Measurements from ENCODE around the gene ANXA6.

Gene ANXA6

DNA sequence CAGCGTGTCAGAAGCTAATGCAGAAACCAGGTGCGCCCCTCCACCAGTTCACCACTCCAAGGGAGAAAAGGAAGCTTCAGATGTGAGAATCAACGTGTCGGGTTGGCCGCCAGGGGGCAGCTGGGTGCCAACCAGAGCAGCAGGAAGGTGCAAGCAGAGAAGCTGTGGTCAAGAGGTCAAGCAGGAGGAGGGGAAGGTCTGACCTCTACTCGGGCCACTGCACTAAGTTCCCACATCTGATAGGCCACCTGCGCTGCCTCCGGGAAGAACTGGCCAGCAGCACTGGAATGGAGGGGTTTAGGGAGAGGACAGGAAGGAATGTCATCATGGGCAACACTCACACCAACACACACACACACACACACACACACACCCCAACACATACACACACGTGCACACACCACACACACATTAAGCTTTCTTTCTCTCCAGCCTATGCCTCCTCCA is 31.4 kb downstream of the ANXA6 start:
- Histone ChIP-seq H3K9ac (ENCODE audit: insufficient read length, low read depth) (no peak overlapping the region), H3K4me1 (ENCODE audit: insufficient read depth, insufficient read length) (peaks cover 2% of the 10 kb centered on the region), H3K4me3 (ENCODE audit: insufficient read length, low read depth) (no peak overlapping the region), H3K36me3 (ENCODE audit: insufficient read depth, insufficient read length, low read length) (peaks cover 94% of the 10 kb centered on the region), H3K9me3 (ENCODE audit: insufficient read depth, low read length) (no peaks in the 10 kb centered on the region), H3K27me3 (ENCODE audit: insufficient read depth, insufficient read length) (no peaks in the 10 kb centered on the region)
- DNase-seq (ENCODE audit: low read depth, low spot score) = peak; percentile 15
- TF ChIP-seq ZNF274 (IDR thresholded peaks at IDR 0.05; ENCODE audit: low read depth, low read length) = no peak
- no peak for TF ChIP-seq SUZ12 (IDR thresholded peaks at IDR 0.05; ENCODE audit: extremely low read depth, insufficient read depth, insufficient read length)
- TF ChIP-seq YY1 (IDR thresholded peaks at IDR 0.05; ENCODE audit: insufficient read depth, insufficient read length) = no peak

- Histone ChIP-seq H3K27me3 (ENCODE audit: insufficient read depth, insufficient read length) (no peaks in the 10 kb centered on the region), H3K4me1 (ENCODE audit: insufficient read depth, insufficient read length) (peaks cover 2% of the 10 kb centered on the region), H3K9me3 (ENCODE audit: insufficient read depth, low read length) (no peaks in the 10 kb centered on the region), H3K36me3 (ENCODE audit: insufficient read depth, insufficient read length, low read length) (peaks cover 94% of the 10 kb centered on the region), H3K4me3 (ENCODE audit: insufficient read length, low read depth) (no peak overlapping the region), H3K9ac (ENCODE audit: insufficient read length, low read depth) (no peak overlapping the region)
- no peak for DNase-seq (ENCODE audit: low read depth, low spot score)
- TF ChIP-seq SUZ12 (IDR thresholded peaks at IDR 0.05; ENCODE audit: extremely low read depth, insufficient read depth, insufficient read length) (no peak), ZNF274 (IDR thresholded peaks at IDR 0.05; ENCODE audit: low read depth, low read length) (no peak), YY1 (IDR thresholded peaks at IDR 0.05; ENCODE audit: insufficient read depth, insufficient read length) (no peak)
Observed at GRCh38 chr5:151125421-151125820, 32.2 kb downstream of the ANXA6 start.

DNA sequence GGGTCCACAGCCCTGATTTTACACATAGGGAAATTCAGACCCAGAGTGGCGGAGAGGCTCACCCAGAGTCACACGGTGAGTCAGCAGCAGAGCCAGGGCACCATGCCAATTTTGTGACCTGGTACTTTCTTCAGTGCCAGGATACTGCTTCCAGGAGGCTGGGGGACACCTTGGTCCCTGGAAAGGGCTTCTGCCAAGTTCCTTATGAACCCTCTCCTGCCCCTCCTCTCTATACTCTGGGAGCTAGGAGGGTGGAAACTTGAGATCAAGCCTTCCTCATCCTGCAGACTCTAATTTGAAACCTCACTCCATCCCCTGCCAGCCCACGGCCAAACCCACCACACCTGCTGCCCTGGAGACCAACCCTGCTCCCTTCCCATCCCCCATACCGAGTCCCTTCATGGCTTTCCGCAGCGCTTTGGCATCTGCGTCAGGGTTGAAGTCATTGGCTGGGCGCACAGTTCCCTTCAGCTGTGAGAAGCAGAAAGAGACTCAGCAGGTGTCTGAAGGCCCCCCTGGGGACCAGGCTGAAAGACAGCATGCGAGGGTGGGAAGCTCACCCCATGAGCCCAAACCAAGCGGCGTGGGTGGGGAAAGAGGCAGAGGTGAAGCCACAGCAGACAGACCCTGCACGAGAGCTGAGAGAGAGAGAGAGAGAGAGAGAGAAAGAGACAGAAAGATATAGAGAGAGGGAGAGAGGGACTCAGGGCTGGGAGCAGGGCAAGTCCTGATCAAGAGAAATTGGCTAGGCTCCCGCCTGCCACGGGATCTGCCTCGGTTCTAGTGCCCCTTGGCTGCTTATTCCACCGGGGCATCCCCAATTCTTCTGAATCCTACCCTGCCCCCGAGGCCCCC is 33.5 kb downstream of the ANXA6 start:
- Histone ChIP-seq H3K9me3 (ENCODE audit: insufficient read depth, low read length) (no peaks in the 10 kb centered on the region), H3K36me3 (ENCODE audit: insufficient read depth, insufficient read length, low read length) (peaks cover 93% of the 10 kb centered on the region), H3K4me3 (ENCODE audit: insufficient read length, low read depth) (no peak overlapping the region), H3K27me3 (ENCODE audit: insufficient read depth, insufficient read length) (no peaks in the 10 kb centered on the region), H3K4me1 (ENCODE audit: insufficient read depth, insufficient read length) (peaks cover 2% of the 10 kb centered on the region), H3K9ac (ENCODE audit: insufficient read length, low read depth) (no peak overlapping the region)
- no peak for DNase-seq (ENCODE audit: low read depth, low spot score)
- TF ChIP-seq ZNF274 (IDR thresholded peaks at IDR 0.05; ENCODE audit: low read depth, low read length) (no peak), SUZ12 (IDR thresholded peaks at IDR 0.05; ENCODE audit: extremely low read depth, insufficient read depth, insufficient read length) (no peak), YY1 (IDR thresholded peaks at IDR 0.05; ENCODE audit: insufficient read depth, insufficient read length) (no peak)

DNA sequence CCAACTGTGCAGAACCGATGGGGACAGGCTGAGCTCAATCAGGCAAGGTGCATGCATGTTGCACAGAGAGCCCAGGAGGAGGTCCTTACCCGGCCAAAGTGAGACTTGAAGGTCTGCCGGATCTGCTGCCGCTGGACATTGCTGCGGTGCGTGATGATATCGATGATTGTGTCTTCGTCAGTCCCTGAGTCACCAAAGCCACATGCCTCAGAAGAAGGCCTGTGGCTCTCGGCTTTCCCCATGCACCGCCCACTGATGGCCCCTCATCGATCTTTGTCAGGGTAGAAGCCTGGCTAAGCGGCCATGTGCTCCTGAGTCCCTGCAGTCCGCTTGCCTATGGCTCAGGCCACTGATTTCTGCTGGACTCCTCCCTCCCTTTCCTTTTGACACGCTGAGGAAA is 34.8 kb downstream of the ANXA6 start:
- no peak overlapping the region for H3K9ac ChIP-seq (ENCODE audit: insufficient read length, low read depth)
- H3K36me3 ChIP-seq (ENCODE audit: insufficient read depth, insufficient read length, low read length) = peaks cover 90% of the 10 kb centered on the region
- no peaks in the 10 kb centered on the region for H3K9me3 ChIP-seq (ENCODE audit: insufficient read depth, low read length)
- TF ChIP-seq SUZ12 (IDR thresholded peaks at IDR 0.05; ENCODE audit: extremely low read depth, insufficient read depth, insufficient read length) (no peak), ZNF274 (IDR thresholded peaks at IDR 0.05; ENCODE audit: low read depth, low read length) (no peak), YY1 (IDR thresholded peaks at IDR 0.05; ENCODE audit: insufficient read depth, insufficient read length) (no peak)
- H3K4me1 ChIP-seq (ENCODE audit: insufficient read depth, insufficient read length) = peaks cover 2% of the 10 kb centered on the region
- no peaks in the 10 kb centered on the region for H3K27me3 ChIP-seq (ENCODE audit: insufficient read depth, insufficient read length)
- H3K4me3 ChIP-seq (ENCODE audit: insufficient read length, low read depth) = no peak overlapping the region
- DNase-seq (ENCODE audit: low read depth, low spot score) = no peak

GRCh38 chr5:151121665-151122064 is 35.9 kb downstream of the ANXA6 start:
- H3K27me3 ChIP-seq (ENCODE audit: insufficient read depth, insufficient read length) = no peaks in the 10 kb centered on the region

DNA sequence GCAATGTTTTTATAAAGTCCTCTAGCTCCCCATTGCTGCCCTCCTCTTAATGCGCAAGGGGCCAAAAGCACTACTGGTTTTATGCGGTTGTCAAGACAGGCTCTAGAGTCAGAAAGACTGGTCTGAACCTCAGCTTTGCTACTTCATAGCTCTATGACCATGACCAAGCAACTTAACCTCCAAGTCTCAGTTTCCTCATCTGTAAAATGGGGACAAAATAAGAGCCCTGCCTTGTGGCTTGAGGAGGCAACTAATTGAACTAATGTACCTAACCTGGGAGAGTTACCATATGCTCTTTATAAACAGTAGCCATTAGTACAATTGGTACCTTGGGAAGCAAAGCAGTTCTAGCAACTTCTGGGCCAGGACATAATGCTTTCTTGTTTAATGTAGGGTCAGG is 36.5 kb downstream of the ANXA6 start:
- Histone ChIP-seq H3K36me3 (ENCODE audit: insufficient read depth, insufficient read length, low read length) (peaks cover 95% of the 10 kb centered on the region), H3K9ac (ENCODE audit: insufficient read length, low read depth) (no peak overlapping the region), H3K4me3 (ENCODE audit: insufficient read length, low read depth) (no peak overlapping the region), H3K27me3 (ENCODE audit: insufficient read depth, insufficient read length) (no peaks in the 10 kb centered on the region), H3K9me3 (ENCODE audit: insufficient read depth, low read length) (no peaks in the 10 kb centered on the region), H3K4me1 (ENCODE audit: insufficient read depth, insufficient read length) (no peaks in the 10 kb centered on the region)
- TF ChIP-seq YY1 (IDR thresholded peaks at IDR 0.05; ENCODE audit: insufficient read depth, insufficient read length) (no peak), ZNF274 (IDR thresholded peaks at IDR 0.05; ENCODE audit: low read depth, low read length) (no peak), SUZ12 (IDR thresholded peaks at IDR 0.05; ENCODE audit: extremely low read depth, insufficient read depth, insufficient read length) (no peak)
- DNase-seq (ENCODE audit: low read depth, low spot score) = no peak

More at GRCh38 chr5:151121665-151122064, 35.9 kb downstream of the ANXA6 start:
- peaks cover 93% of the 10 kb centered on the region for H3K36me3 ChIP-seq (ENCODE audit: insufficient read depth, insufficient read length, low read length)
- no peak overlapping the region for H3K9ac ChIP-seq (ENCODE audit: insufficient read length, low read depth)
- DNase-seq (ENCODE audit: low read depth, low spot score) = no peak
- H3K4me1 ChIP-seq (ENCODE audit: insufficient read depth, insufficient read length) = peaks cover 2% of the 10 kb centered on the region
- H3K4me3 ChIP-seq (ENCODE audit: insufficient read length, low read depth) = no peak overlapping the region
- no peaks in the 10 kb centered on the region for H3K9me3 ChIP-seq (ENCODE audit: insufficient read depth, low read length)
- TF ChIP-seq SUZ12 (IDR thresholded peaks at IDR 0.05; ENCODE audit: extremely low read depth, insufficient read depth, insufficient read length) = no peak
- no peak for TF ChIP-seq ZNF274 (IDR thresholded peaks at IDR 0.05; ENCODE audit: low read depth, low read length)
- TF ChIP-seq YY1 (IDR thresholded peaks at IDR 0.05; ENCODE audit: insufficient read depth, insufficient read length) = no peak

DNA sequence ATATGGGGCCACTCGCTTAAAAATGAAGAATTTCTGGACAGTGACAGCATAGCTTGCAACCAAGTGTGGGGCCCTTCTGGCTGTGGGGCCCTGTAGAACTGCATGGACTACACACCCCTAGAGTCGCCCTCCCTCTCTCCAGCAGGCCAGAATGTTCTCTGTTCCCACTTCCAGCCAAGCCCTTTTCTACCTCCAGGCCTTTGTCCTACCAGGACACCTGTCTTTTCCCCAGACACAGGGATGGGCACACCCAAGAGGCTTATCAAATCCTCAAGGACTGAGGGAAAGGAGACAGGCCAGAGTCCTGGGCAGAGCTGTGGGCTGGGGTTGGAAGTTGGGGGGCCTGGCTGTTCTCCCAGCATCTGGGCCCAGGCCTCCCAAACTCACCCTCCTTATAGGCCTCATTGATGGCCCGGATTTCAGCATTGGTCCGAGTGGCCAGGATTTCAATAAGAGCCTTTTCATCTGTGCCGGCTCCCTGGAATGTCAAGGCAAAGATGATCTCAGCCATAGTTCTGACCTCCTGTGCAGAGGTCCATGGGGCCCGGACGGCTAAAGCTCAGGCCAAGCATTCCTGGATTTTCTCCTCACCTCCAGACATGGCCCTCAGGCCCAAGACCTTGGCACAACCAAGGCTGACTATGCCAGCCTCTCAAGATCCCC is 38.5 kb downstream of the ANXA6 start:
- Histone ChIP-seq H3K36me3 (ENCODE audit: insufficient read depth, insufficient read length, low read length) (peaks cover 88% of the 10 kb centered on the region), H3K27me3 (ENCODE audit: insufficient read depth, insufficient read length) (no peaks in the 10 kb centered on the region), H3K9me3 (ENCODE audit: insufficient read depth, low read length) (no peaks in the 10 kb centered on the region), H3K4me3 (ENCODE audit: insufficient read length, low read depth) (no peak overlapping the region), H3K4me1 (ENCODE audit: insufficient read depth, insufficient read length) (no peaks in the 10 kb centered on the region), H3K9ac (ENCODE audit: insufficient read length, low read depth) (no peak overlapping the region)
- no peak for TF ChIP-seq YY1 (IDR thresholded peaks at IDR 0.05; ENCODE audit: insufficient read depth, insufficient read length)
- TF ChIP-seq SUZ12 (IDR thresholded peaks at IDR 0.05; ENCODE audit: extremely low read depth, insufficient read depth, insufficient read length) = no peak
- TF ChIP-seq ZNF274 (IDR thresholded peaks at IDR 0.05; ENCODE audit: low read depth, low read length) = no peak
- DNase-seq (ENCODE audit: low read depth, low spot score) = no peak

All from NT2/D1 (cell line).